Stimulated activated memory B cell treated with anti-CD40 and anti-IgM and Interleukin-4, amounts not matched to agents 10 μg/mL and 1 μg/mL and 100 μg/mL, for 72 hours (primary cell): ENCODE measurements around the gene HOXB4.
A peak's percentile ranks its signal among the peaks of the same experiment; 100 is the strongest.

Experiments used
- ATAC-seq: fragments of 150-1000 bp; cut with Tn5 transposase; 2 replicates; pipeline ENCODE4 v1.10.0; 2021
- H3K27ac Mint-ChIP-seq: one replicate; pipeline ENCODE4 v1.8.0; 2022; ENCODE audit warnings: mild to moderate bottlenecking, mixed read lengths
- H3K27me3 Mint-ChIP-seq: one replicate; pipeline ENCODE4 v1.8.0; 2022; ENCODE audit warnings: mixed read lengths
- H3K36me3 Mint-ChIP-seq: one replicate; pipeline ENCODE4 v1.8.0; 2022; ENCODE audit warnings: mixed read lengths
- H3K4me1 Mint-ChIP-seq: one replicate; pipeline ENCODE4 v1.8.0; 2022; ENCODE audit warnings: mixed read lengths
- H3K4me3 Mint-ChIP-seq: one replicate; pipeline ENCODE4 v1.8.0; 2022; ENCODE audit warnings: mild to moderate bottlenecking, moderate library complexity, mixed read lengths
- H3K9me3 Mint-ChIP-seq: one replicate; pipeline ENCODE4 v1.8.0; 2022; ENCODE audit warnings: mixed read lengths

The HOXB4 gene

GRCh38 chr17:48589831-48590606 is 11.9 kb upstream of the HOXB4 start, which contains the start of gene HOXB3:
Gene HOXB3 (minus strand): TSS chr17:48590241. CDS start chr17:48552474, 37,767 bp downstream.
- Mint-ChIP-seq H3K4me3 (no peak within 1 kb of the TSS), H3K4me1 (peaks cover 35% of the 10 kb centered on the region), H3K27me3 (peaks cover 100% of the 10 kb centered on the region), H3K9me3 (no peaks in the 10 kb centered on the region), H3K36me3 (no peaks in the 10 kb centered on the region), H3K27ac (no peak within 1 kb of the TSS)
- no peak for ATAC-seq

GRCh38 chr17:48589060-48589830 is 11.1 kb upstream of the HOXB4 start:
- no peak overlapping the region for H3K27ac Mint-ChIP-seq
- H3K4me3 Mint-ChIP-seq = no peak overlapping the region
- H3K36me3 Mint-ChIP-seq = no peaks in the 10 kb centered on the region
- peaks cover 39% of the 10 kb centered on the region for H3K4me1 Mint-ChIP-seq
- ATAC-seq = no peak
- H3K9me3 Mint-ChIP-seq = no peaks in the 10 kb centered on the region
- H3K27me3 Mint-ChIP-seq = peaks cover 100% of the 10 kb centered on the region

DNA sequence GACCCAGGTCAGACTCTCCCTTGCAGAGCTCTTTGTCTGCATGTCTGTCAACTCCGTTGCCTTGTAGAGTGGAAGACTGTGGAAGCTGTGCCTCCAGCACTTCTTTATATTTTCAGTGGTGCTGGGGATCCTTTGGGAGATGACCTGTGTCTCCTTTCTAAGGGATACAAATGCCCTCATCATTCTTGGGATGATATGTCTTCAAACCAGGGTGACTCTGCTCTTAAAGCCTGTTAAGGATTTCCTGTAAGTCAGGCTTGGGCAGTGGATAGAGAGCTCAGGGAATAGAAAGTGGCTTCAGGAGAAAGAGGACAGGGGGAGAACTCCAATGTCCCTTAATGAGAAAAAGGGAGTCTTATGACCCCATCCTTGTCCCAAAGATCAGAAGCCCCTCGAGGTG is 10.4 kb upstream of the HOXB4 start:
- Mint-ChIP-seq H3K27me3 (peaks cover 100% of the 10 kb centered on the region), H3K4me3 (no peak overlapping the region), H3K36me3 (no peaks in the 10 kb centered on the region), H3K4me1 (peaks cover 33% of the 10 kb centered on the region), H3K9me3 (no peaks in the 10 kb centered on the region), H3K27ac (no peak overlapping the region)
- no peak for ATAC-seq

DNA sequence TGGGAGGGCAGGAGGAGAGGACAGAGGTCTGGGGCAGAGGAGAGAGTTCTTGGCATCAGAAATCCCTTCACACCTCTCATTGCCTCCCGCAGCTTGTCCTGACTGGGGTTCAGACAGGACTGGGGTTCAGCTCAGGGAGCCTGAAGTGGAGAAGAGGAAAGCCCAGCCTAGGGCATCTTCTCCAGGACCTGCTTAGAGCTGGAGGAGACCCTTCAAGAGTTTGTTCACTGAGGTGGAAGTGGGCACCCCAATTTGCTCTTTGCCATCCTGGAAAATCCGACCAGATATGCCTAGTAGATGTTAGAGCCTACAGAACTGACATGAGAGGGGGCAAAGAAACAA is 9.9 kb upstream of the HOXB4 start:
- H3K27ac Mint-ChIP-seq = no peak overlapping the region
- H3K27me3 Mint-ChIP-seq = peaks cover 100% of the 10 kb centered on the region
- H3K9me3 Mint-ChIP-seq = no peaks in the 10 kb centered on the region
- no peak for ATAC-seq
- H3K36me3 Mint-ChIP-seq = no peaks in the 10 kb centered on the region
- H3K4me1 Mint-ChIP-seq = peaks cover 28% of the 10 kb centered on the region
- no peak overlapping the region for H3K4me3 Mint-ChIP-seq

- Mint-ChIP-seq H3K27ac (no peak overlapping the region), H3K27me3 (peaks cover 100% of the 10 kb centered on the region), H3K4me3 (no peak overlapping the region), H3K9me3 (no peaks in the 10 kb centered on the region), H3K36me3 (no peaks in the 10 kb centered on the region), H3K4me1 (peaks cover 22% of the 10 kb centered on the region)
- no peak for ATAC-seq
These were observed 9.3 kb upstream of the HOXB4 start for GRCh38 chr17:48587276-48588073.

- H3K4me1 Mint-ChIP-seq = peaks cover 20% of the 10 kb centered on the region
- no peak overlapping the region for H3K27ac Mint-ChIP-seq
- peak overlapping the region; percentile 86 for H3K4me3 Mint-ChIP-seq
- peaks cover 100% of the 10 kb centered on the region for H3K27me3 Mint-ChIP-seq
- no peak for ATAC-seq
- no peaks in the 10 kb centered on the region for H3K36me3 Mint-ChIP-seq
- H3K9me3 Mint-ChIP-seq = no peaks in the 10 kb centered on the region
These were observed 8.5 kb upstream of the HOXB4 start for GRCh38 chr17:48586355-48587258.

DNA sequence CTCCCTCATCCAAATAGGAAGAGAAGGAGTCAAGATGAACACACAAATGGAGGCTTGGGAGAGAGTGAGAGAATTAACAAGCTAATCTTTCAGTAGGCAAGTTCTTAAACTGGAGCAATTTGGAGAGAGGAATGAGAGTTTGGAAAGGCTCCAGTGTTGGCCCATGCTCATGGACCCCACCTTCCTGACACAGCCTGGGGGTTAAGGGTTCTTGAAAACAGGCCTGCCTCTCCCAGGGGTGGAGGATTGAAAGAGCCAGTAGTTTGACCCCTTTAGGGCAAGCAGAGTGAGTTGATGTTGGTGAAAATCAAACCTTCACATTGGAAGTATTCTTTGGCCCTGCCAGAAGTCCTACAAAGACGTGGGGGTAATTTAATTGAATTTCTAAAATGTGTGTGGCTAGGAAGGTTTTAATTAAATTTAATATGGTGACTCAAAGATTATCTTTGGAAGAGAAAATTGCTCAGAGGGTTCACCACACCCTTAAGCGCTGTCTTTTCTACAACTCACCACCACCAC is 6.1 kb upstream of the HOXB4 start:
- Mint-ChIP-seq H3K4me1 (peaks cover 20% of the 10 kb centered on the region), H3K27ac (no peak overlapping the region), H3K27me3 (peaks cover 100% of the 10 kb centered on the region), H3K36me3 (no peaks in the 10 kb centered on the region), H3K4me3 (no peak overlapping the region), H3K9me3 (no peaks in the 10 kb centered on the region)
- no peak for ATAC-seq

DNA sequence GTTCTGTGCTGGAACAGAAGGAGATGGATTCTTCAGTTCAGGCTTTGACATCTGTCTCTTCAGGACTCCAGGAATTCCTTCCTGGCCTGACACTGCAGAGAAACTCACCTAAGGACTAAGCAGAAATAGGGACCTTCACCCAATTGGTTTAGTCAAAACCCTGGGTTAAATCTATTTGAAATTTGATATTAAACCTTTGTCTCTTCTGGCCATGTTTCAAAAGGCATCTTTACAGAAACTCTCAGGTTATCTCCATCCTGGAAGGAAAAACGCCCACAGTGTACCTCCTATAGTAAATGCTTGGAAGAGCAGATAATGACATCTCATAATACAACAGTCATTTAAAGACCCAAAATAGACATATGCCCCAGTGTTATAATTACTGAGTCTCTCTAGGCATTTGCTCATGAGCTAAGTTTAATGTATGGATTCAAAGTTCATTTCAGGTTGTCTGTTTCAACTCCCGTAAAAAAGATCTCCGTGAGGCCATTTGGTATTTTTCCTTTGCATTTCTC is 5.6 kb upstream of the HOXB4 start:
- Mint-ChIP-seq H3K27ac (no peak overlapping the region), H3K4me1 (peaks cover 25% of the 10 kb centered on the region)
- no peak for ATAC-seq

DNA sequence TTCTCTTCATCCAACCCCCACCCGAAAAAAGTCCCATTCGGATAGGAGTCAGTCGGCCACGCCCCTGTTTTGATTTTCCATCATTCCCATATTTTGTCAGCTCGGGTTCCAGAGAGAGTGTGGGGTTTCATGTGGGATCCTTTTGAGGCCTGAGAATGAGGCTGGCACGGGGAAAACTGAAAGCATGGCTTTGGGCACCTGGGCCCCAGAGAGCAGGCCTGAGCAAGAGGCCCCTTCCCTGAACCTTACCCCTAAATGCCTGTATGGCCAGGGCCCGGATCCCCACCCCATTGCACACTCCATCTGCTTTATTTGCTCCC is 4.6 kb upstream of the HOXB4 start:
- Mint-ChIP-seq H3K4me3 (no peak overlapping the region), H3K27me3 (peaks cover 95% of the 10 kb centered on the region), H3K27ac (no peak overlapping the region), H3K4me1 (peaks cover 29% of the 10 kb centered on the region), H3K9me3 (no peaks in the 10 kb centered on the region), H3K36me3 (no peaks in the 10 kb centered on the region)
- no peak for ATAC-seq

More for the DNA sequence above, 5.6 kb upstream of the HOXB4 start:
- Mint-ChIP-seq H3K27me3 (peaks cover 100% of the 10 kb centered on the region), H3K4me3 (no peak overlapping the region), H3K9me3 (no peaks in the 10 kb centered on the region), H3K36me3 (no peaks in the 10 kb centered on the region)

DNA sequence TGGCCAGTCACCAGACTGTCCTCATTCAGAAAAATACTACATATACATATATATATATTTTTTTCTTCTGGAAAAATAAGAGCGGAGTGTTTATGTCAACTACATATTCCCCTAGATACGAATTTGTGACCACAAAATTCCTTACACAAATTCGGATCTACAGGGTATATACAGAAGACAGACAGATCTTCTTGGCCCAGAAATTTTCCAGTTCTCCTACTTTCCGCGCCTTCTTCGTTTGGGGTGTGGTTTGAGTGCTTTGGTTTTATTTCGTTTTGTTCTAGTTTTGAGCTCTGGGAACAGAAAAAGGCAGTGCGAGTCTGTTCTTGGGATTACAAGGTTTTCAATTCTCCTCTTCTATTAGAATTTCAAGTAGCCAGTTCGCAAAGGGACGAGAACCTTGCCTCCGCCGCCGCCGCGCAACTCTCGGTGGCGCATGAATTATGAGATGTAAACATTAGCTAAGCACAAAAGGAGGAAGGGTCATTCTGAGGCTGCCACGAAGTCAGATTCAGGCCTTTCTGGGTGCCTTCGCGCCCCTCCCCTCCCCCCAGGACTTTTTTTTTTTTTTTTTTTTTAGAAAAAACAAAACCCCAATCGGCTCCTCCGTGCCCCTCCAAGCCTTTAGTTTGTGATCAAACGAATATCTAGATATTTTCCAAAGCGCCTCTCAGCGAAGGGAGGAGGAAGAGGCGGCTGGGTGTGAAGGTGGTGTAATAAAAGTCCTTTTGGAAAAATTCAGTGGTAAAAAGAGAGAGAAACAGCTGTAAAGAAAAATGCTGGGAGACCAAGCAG is 1.8 kb upstream of the HOXB4 start:
- no peak for ATAC-seq
- H3K27ac Mint-ChIP-seq = no peak overlapping the region
- peaks cover 18% of the 10 kb centered on the region for H3K4me1 Mint-ChIP-seq

GRCh38 chr17:48579471-48579759 is 1.3 kb upstream of the HOXB4 start:
- Mint-ChIP-seq H3K27me3 (peaks cover 74% of the 10 kb centered on the region), H3K27ac (no peak overlapping the region), H3K9me3 (no peaks in the 10 kb centered on the region), H3K4me3 (no peak overlapping the region), H3K4me1 (peaks cover 15% of the 10 kb centered on the region), H3K36me3 (no peaks in the 10 kb centered on the region)
- ATAC-seq = no peak

More for the DNA sequence above, 1.8 kb upstream of the HOXB4 start:
- H3K4me3 Mint-ChIP-seq = peak overlapping the region; percentile 8
- H3K36me3 Mint-ChIP-seq = no peaks in the 10 kb centered on the region
- peaks cover 75% of the 10 kb centered on the region for H3K27me3 Mint-ChIP-seq
- H3K9me3 Mint-ChIP-seq = no peaks in the 10 kb centered on the region

DNA sequence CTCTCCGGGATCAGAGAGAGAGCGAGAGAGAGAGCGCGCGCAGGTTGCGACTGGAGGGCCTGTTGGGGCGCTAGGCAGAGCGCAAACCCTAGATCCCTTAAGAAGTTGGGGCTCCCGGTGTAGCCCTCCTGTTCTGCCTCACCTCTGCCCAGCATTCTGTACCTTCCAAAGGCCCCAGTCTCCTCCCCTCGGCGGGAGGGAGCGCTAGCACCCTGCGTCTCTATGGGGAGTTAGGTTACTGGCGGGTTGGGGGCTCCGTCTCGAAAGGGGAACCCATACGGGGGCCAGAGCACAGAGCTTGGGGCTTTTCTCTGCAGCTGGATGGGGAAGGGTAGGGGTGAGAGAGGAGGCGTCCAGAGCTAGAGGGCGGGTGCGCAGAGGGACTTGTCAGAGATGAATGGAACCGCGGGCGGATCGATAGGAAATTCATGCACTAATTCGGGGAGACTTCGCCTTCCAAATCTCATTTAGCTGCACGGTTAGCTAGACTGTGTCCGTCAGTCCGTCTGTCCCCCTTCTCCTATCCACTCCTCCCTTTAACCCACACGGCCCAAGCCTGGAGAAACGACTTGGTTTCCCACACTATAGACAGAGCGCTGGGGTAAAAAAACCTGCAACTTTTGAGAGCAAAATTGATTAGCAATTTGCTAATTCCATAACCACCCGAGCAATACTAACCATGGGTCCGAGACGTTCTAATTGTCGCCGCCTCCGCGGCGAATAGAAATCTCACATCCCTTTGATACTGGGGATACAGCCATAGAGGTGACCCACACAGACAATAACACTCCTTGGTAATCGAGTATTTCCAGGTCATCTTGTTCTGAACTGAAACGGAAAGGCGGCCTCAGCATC is 693 bp upstream of the HOXB4 start:
- Mint-ChIP-seq H3K27me3 (peaks cover 73% of the 10 kb centered on the region), H3K4me1 (peaks cover 15% of the 10 kb centered on the region), H3K4me3 (peak overlapping the region; percentile 73), H3K36me3 (no peaks in the 10 kb centered on the region), H3K9me3 (no peaks in the 10 kb centered on the region), H3K27ac (no peak overlapping the region)
- peak; percentile 49 for ATAC-seq

DNA sequence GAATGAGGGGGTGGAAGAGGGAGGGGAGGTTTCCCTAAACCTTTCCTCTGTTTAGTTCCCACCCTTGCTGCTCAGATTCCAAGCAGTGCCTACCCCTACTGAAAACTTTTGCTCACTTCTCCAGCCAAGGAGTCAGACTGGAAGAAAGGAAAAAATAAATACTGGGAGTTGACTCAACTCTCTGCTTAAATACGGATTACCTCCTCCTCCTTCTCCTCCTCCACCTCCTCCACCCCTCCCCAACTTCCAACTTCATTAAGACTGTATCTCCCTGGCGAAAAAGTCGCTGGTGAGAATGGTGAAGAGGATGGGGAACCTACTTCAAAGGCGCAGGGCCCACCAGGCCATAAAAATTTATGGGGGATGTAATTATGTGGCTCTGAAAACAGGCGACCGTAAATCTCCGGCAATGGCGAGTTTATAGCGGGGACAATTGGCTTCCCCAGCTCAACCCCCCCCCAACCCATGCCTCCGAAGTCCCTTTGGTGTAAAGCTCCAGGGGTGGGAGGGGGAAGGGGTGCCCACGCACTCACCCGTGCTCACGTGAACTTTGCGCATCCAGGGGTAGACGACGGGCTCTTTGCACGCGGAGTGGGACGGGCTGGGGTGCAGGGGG is 712 bp downstream of the HOXB4 start:
- Mint-ChIP-seq H3K9me3 (no peaks in the 10 kb centered on the region), H3K4me3 (peak overlapping the region; percentile 62), H3K27ac (no peak overlapping the region), H3K27me3 (peaks cover 59% of the 10 kb centered on the region), H3K36me3 (no peaks in the 10 kb centered on the region), H3K4me1 (peaks cover 15% of the 10 kb centered on the region)
- ATAC-seq = peak; percentile 28
